ENCODE measurements around the gene HTR1E.
A peak's percentile ranks its signal among the peaks of the same experiment; 100 is the strongest.
"Not testable (repeated sequence)": the region's sequence is repeated elsewhere in the genome, so short reads cannot be mapped to it uniquely, and the experiment has no call there.

The HTR1E gene

DNA sequence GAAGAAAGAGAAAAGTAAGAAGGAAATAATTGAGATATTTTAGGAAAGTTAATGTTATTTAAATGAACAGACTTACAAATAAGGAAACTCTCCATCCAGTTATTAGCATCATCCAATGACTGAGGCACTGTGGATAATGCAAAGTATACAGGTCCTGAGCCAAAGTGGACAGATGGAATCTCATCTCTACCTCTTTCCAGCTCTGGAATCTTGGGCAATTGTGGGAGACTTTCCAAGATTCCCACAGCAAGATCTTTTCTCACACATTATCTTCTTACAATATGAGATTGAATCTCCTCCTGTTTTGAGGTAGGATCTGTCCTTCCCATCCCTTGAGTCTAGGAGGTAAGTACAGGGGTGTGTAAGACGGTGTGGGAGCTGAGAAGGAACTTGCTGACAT, 28.9 kb downstream of the HTR1E start:
- no peak overlapping the region for H3K27ac ChIP-seq
- no peak for DNase-seq (ENCODE audit: low read depth, low spot score)

GRCh38 chr6:86969573-86969972, 32.2 kb downstream of the HTR1E start:
- no peak overlapping the region for H3K27ac ChIP-seq
- peak; percentile 31 for DNase-seq (ENCODE audit: low read depth, low spot score)

DNA sequence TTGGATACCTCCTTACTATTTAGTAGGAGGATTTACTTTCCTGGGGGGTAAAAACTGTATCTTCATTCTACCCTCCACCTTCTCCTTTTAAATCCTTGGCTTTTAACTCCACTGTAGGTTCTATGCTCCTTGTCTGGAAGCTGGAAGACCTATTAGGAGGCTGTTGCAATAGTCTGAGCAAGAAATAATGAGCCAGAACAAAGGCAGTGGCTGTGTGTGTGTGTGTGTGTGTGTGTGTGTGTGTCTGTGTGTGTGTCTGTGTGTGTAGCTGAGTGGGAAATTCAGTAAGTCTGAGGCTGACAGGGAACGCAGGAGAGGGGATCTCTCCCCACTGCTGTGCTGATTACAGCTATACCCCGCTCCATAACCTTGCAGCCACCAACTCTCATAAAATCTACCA, 35.8 kb downstream of the HTR1E start:
- DNase-seq (ENCODE audit: low read depth, low spot score): no peak
- no peak overlapping the region for H3K27ac ChIP-seq

- DNase-seq (ENCODE audit: low read depth, low spot score): no peak
- H3K27ac ChIP-seq: no peak overlapping the region
Observed at GRCh38 chr6:86978251-86978650, 40.9 kb downstream of the HTR1E start.

DNA sequence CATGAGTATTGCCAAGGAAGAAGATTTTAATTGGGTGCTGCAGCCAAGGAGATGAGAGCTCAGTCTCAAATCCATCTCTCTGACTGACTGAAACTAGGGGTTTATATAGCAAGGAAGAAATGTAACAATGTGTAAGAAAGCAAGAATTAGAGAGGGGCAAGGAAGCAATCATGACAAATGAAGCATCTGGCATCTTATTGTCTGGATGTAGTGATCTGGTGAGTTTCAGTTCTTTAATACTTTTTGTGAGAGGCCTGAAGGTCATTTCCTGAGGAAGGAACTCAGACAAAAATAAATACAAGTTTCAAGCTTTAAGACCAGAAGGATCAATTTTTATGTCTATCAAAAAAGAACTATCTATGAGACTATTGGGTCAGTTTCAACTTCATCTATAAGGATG, 64.2 kb downstream of the HTR1E start:
- no peak for DNase-seq (ENCODE audit: low read depth, low spot score)
- no peak overlapping the region for H3K27ac ChIP-seq

DNA sequence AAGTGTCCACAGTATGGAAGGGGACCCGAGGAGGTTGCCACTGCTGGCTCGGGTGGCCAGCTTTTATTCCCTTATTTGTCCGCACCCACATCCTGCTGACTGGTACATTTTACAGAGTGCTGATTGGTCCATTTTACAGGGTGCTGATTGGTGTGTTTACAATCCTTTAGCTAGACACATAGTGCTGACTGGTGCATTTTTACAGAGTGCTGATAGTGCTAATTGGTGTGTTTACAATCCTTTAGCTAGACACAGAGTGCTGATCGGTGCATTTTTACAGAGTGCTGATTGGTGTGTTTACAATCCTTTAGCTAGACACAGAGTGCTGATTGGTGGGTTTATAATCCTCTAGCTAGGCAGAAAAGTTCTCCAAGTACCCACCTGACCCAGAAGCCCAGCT, 65.1 kb downstream of the HTR1E start:
- not testable (repeated sequence) for H3K27ac ChIP-seq; DNase-seq (ENCODE audit: low read depth, low spot score)

DNA sequence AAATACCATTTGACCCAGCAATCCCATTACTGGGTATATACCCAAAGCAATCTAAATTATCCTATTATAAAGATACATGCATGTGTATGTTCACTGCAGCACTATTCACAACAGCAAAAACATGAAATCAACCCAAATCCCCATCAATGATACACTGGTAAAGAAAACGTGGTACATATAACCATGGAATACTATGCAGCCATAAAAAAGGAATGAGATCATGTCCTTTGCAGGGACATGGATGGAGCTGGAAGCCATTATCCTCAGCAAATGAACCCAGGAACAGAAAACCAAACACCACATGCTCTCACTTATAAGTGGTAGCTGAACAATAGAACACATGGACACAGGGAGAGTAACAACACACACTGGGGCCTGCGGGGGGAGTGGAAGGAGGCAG, 69.2 kb downstream of the HTR1E start:
- not testable (repeated sequence) for H3K27ac ChIP-seq; DNase-seq (ENCODE audit: low read depth, low spot score)

GRCh38 chr6:87009581-87009980, 72.3 kb downstream of the HTR1E start:
- not testable (repeated sequence) for DNase-seq (ENCODE audit: low read depth, low spot score); H3K27ac ChIP-seq

- H3K27ac ChIP-seq: no peak overlapping the region
- no peak for DNase-seq (ENCODE audit: low read depth, low spot score)
Observed at GRCh38 chr6:87012035-87012434, 74.7 kb downstream of the HTR1E start.

DNA sequence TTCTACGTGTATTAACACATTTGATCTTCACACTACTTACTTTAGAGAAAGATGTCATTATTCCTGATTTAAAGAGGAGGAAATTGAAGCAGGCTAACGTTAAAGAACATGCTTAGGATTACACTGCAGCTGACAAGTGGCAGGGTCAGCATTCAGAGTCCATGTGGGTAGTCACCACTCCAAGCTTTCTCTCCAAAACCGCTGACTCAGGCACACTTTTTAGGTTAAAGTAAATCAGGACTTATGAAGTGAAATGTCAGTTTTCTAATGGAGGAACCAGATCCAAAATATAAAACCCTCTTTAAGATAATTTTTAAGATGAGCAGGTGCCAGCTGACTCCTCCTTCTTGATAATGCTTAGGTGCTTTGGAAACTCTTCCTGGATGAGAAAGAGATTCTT, 75.4 kb downstream of the HTR1E start:
- H3K27ac ChIP-seq: no peak overlapping the region
- no peak for DNase-seq (ENCODE audit: low read depth, low spot score)

DNA sequence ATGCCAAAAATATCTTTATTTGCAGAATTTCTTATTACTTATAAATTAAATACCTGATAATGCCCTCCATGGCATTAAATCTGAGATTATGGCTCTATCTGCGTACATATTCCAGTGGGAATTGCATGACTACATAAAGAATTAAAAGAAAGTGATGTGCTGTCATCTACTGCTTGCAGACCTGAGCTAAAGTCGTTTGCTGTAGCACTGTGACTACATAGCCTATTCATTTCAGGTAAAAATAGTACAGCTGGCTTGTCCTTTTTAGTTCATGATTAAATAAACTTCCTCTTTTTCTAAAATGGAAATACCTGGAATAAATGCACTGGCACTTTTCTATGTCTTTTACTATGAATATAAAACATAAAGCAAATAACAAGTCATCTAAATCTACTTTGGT, 79.4 kb downstream of the HTR1E start:
- no peak for DNase-seq (ENCODE audit: low read depth, low spot score)
- H3K27ac ChIP-seq: no peak overlapping the region

- no peak for DNase-seq (ENCODE audit: low read depth, low spot score)
- H3K27ac ChIP-seq: no peak overlapping the region
Observed at GRCh38 chr6:87027021-87027420, 89.7 kb downstream of the HTR1E start.

GRCh38 chr6:87029711-87030314, 92.5 kb downstream of the HTR1E start:
- no peak overlapping the region for H3K27ac ChIP-seq
- DNase-seq (ENCODE audit: low read depth, low spot score): peak; percentile 24

DNA sequence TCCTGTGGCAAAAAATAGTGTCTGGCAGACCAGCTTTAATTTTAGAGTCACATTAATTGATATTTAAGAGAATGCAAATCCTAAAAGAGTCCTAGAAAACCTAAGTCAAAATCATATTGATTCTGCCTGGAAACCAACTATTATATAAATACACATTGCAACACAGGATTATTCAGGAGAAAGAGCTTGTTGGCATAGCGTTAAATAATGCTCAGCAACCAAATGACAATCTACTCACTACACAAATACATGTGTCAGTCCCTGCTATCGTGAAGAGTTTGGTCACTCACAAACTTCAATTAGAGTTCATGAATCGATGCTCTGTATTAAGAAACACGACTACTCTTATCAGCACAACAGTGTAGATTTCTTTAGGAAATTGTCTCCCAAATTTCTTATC, 103.4 kb downstream of the HTR1E start:
- no peak for DNase-seq (ENCODE audit: low read depth, low spot score)
- H3K27ac ChIP-seq: no peak overlapping the region

GRCh38 chr6:87045521-87046075, 108.3 kb downstream of the HTR1E start:
- H3K27ac ChIP-seq: no peak overlapping the region
- no peak for DNase-seq (ENCODE audit: low read depth, low spot score)

GRCh38 chr6:87049779-87050178, 112.5 kb downstream of the HTR1E start:
- H3K27ac ChIP-seq: no peak overlapping the region
- DNase-seq (ENCODE audit: low read depth, low spot score): no peak

- DNase-seq (ENCODE audit: low read depth, low spot score): no peak
- H3K27ac ChIP-seq: no peak overlapping the region
Observed at GRCh38 chr6:87053312-87053711, 116.0 kb downstream of the HTR1E start.

- no peak for DNase-seq (ENCODE audit: low read depth, low spot score)
Observed at GRCh38 chr6:87054143-87054833, 117.0 kb downstream of the HTR1E start.

GRCh38 chr6:87059943-87060342, 122.6 kb downstream of the HTR1E start:
- DNase-seq (ENCODE audit: low read depth, low spot score): no peak
- H3K27ac ChIP-seq: no peak overlapping the region

More at GRCh38 chr6:87054143-87054833, 117.0 kb downstream of the HTR1E start:
- H3K27ac ChIP-seq: no peak overlapping the region

- no peak for DNase-seq (ENCODE audit: low read depth, low spot score)
- H3K27ac ChIP-seq: no peak overlapping the region
Observed at GRCh38 chr6:87065117-87065516, 127.8 kb downstream of the HTR1E start.

All from epithelial cell of prostate (primary cell).